Endometrial microvascular endothelial cells (primary cell): ENCODE measurements around the gene GABRR2. TPM values are rescaled to one million over a fixed set of nuclear protein-coding genes. Genes with fewer than 3 reads are reported as not detected.
"Not testable (repeated sequence)": the region's sequence is repeated elsewhere in the genome, so short reads cannot be mapped to it uniquely, and the experiment has no call there.

Experiments used
- in situ Hi-C: cut with HindIII; loops from 2 replicates; pipeline ENCODE4 v1.10.0; 2017; ENCODE audit warnings: low sequenced_read_pairs, low pct_unique_long_range_greater_than_20kb; ENCODE audit errors: inconsistent ontology term
- total RNA-seq: library from RNA; depleted of rRNA; stranded (reverse); fragments of >200 nt; gene quantifications from one replicate; pipeline ENCODE4 v1.2.3, GENCODE V29; 2015; ENCODE audit errors: inconsistent ontology term

GABRR2 gene
- total RNA-seq, 1 donor from 2014 or later: not detected

GRCh38 chr6:89339565-89339964, 24.5 kb upstream of the GABRR2 start:
- in situ Hi-C loops: no loop called here

DNA sequence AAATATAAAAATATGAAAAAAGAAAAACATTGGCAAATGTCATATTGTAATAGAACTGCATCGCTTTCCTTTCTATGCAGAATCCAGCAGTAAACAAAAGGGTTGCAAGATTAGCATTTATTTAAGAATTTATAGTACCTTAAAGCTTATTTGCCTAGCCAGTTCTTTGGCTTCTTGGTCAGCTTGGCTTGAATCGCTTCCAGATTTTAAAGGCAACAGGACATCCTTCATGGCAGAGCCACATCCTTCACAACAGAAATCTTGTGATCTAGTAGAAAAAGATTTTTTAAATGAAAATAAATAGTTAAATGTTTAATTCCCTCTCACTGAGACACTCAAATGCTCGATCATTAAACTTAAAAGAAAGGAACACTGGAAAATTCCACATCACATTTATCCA, 20.1 kb upstream of the GABRR2 start:
- in situ Hi-C loops: no loop called here

- in situ Hi-C loops: no loop called here
These were observed 15.8 kb upstream of the GABRR2 start for GRCh38 chr6:89330910-89331309.

- in situ Hi-C loops: no loop called here
These were observed 13.9 kb upstream of the GABRR2 start for GRCh38 chr6:89328976-89329375.

GRCh38 chr6:89324304-89324703, 9.2 kb upstream of the GABRR2 start:
- in situ Hi-C loops: no loop called here

DNA sequence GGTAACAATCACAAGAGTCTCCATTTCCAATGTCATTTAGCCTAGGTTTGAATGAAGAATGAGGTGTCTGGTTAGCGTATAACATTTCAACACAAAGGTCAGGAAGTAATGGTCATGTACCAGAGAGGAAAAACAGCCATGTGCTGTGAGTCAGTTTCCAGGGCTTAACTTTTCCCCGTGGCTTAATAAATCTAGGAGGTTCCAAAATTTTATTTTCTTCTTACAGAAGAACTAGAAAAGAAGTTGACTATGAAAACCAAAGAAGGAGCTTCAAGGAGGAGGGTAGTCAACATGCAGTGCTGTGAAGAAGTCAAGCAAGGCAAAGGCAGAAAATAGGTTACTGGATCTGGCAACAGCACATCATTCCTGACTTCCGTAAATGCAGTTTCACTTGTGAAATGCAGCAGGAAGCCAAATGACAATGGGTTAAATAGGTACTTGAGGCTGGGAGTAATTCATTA, 8.4 kb upstream of the GABRR2 start:
- in situ Hi-C loops: no loop called here

GRCh38 chr6:89321131-89321970, 6.3 kb upstream of the GABRR2 start:
- in situ Hi-C loops: no loop called here

- in situ Hi-C loops: no loop called here
These were observed 5.0 kb upstream of the GABRR2 start for GRCh38 chr6:89320012-89320559.

DNA sequence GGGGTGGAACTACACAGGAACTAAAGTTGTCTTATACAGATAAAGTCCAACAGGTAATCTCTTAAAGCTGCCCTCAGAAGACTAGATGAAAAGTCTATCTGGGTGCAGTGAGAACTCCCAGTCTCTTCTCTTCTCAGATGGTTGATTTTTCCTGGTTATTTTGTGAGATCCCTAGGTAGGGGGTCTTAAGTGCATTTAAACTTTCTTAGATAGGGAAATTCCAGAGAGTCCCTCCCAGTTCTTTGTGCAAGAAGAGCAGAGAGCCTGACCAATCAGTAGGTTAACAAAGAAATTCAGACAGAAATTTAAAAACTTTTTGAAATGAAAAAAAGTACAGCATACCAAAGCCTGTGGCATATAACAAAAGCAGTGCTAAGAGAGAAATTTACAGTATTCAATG, 2.0 kb upstream of the GABRR2 start:
- in situ Hi-C loops: no loop called here

DNA sequence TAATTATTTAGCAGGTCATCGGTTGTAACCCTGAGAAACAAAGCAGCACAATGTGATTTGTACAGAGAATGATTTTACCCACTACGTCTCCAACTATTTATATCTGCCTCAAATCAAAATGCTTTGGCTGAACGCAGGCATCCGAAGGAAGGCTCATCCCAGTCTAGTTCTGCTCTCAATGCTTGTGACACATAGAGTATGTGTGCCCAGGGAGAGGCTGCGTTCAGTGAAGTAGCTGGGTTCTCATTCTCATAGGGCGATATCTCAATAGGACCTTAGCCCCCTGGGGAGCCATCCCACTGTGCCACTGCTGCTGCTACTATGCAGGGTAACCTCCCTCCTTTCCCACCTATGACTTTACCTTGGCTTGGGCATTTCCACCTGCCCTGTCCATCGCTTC, 407 bp downstream of the GABRR2 start:
- in situ Hi-C loops: no loop called here

GRCh38 chr6:89313006-89313405, 2.1 kb downstream of the GABRR2 start:
- in situ Hi-C loops: no loop called here

DNA sequence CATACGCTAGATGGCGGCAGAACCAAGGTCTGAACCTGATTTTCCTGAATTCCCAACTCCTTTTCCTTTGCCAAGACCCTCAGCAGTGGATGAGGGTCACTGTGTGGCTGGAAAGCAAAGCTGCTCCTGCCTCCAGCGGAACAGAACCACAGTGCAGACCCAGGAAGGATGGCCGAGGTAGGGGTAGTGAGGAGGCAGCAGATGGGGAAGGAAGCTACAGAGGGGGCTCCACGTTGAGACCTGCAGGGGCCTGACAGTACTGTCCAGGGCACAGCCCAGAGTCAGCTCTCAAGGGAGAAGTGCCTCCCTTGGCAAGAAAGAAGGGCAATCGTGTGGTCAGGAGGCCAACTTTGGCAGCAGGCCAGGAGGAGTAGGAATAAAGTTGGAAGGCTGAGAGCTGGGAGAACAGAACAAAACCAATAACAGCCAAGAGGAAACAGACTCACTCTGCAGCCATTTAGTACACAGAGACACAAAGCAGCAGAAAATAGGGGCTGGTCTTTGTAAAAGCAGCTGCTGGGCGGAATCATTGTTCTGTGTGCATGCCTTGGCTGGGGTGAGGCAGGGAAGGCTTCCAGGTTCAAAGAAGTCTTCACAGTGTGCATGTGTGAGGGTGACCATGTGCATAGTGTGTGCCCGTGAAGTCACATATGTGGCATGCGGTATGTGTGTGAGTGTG, 3.1 kb downstream of the GABRR2 start:
- in situ Hi-C loops: no loop called here

DNA sequence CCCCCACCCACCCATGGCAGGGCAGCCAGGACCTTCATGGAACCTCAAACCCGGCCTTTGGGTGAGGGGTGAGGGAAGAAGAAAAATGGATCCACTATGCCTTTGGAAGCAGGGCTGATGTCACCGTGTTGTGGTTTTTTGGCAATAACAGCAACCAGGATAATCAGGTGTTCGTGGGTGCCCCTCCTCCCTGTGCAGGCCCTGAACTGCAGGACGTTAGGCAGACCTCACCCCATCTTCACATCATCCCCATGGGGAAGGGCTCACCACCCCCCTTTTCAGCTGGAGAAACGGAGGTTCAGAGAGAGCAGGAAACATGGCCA, 3.6 kb downstream of the GABRR2 start:
- in situ Hi-C loops: no loop called here

DNA sequence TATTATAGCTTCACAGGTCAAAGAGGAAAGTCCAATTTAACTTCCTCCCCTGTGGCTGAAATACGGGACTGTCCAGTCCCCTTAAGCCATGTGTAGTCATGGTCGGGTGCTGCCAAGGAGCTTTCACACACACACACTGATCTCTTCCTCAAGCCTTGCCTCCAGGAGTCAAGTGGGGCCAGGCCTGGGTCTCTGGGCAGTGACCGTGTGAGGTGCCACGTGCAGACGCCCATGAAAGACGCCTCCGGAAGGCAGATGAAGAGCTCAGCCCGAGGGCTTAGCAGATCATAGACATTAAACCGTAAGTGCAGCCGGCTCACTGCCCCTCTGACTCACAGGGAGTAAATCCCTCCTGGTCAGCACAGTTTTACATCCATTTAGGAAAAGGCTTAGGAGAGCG, 4.2 kb downstream of the GABRR2 start:
- in situ Hi-C loops: no loop called here

DNA sequence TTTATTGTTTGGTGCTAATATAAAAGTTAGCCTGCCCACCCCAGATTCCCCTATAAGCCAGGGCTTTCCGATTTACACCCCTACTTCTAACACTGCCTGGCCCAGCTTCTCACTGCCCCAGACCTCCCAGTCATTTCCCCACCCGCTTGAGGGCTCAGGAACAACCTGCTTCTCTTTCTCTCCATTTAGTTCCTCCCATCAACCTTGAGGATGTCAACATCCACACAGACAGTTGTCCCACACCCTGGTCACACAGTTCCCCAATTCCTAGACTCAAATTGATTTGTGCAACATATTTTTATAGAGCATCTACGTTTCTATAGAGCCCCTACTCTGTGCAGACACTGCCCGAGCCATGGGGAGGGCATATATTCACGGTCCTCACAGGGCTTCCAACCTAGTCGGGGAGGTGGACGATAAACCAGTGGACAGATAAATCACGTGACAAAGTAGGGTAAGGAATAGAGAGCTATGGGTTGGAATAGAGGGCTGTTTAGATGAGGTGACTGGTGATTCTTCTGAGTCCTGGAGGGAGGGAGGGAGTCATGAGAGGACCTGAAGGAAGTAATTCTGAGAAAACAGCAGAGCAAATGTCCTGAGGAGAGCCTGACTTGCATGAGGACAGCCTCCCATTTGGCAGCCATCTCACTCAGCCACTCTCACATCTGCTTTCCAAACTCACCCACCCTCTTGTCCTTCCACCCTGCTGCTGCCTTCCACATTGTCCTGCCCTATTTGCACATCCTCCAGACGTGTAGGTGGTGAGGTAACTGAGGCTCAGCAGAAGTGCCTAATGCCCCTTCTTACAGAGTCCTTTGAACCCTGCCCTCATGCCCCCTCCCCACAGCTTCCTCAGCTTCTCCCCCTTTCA, 6.3 kb downstream of the GABRR2 start:
- in situ Hi-C loops: no loop called here

DNA sequence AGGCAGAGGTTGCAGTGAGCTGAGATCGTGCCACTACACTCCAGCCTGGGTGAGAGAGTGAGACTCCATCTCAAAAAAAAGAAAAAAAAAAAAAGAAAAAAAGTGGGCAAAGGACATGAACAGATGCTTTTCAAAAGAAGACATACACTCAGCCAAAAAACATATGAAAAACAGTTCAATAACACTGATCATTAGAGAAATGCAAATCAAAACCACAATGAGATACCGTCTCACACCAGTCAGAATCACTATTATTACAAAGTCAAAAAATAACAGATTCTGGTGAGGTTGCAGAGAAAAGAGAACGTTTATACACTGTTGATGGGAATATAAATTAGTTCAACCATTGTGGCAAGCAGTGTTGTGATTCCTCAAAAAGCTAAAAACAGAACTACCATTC, 10.6 kb downstream of the GABRR2 start:
- in situ Hi-C loops: not testable (repeated sequence)

DNA sequence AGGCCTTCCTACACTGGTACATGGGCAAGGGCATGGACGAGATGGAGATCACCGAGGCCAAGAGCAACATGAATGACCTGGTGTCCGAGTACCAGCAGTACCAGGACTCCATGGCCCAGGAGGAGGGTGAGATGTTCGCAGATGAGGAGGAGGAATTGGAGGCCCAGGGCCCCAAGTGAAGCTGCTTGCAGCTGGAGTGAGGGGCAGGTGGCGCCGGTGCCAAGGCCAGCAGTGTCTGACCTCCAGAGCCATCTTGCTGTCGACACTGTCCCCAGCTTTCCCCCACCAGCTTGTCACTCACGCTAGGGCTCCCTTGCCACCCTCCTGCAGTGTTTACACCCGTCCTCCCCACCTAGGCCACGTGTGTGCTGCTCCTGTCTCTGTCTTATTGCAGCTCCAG, 12.2 kb downstream of the GABRR2 start:
- in situ Hi-C loops: no loop called here

GRCh38 chr6:89302195-89302770, 12.8 kb downstream of the GABRR2 start:
- in situ Hi-C loops: no loop called here

- in situ Hi-C loops: no loop called here
These were observed 13.4 kb downstream of the GABRR2 start for GRCh38 chr6:89301586-89302194.
